Myocyte (in vitro differentiated cells): Measurements from ENCODE around the gene CLIC3. TPM values are rescaled to one million over a fixed set of nuclear protein-coding genes. Genes with fewer than 3 reads are reported as not detected.

ENCODE experiments used
- total RNA-seq: library from RNA; depleted of rRNA; stranded (reverse); fragments of >200 nt; gene quantifications from 2 replicates; pipeline ENCODE4 v1.2.3, GENCODE V29; 2014

CLIC3 gene
- total RNA-seq, 1 donor from 2014 or later = not detected

Other genes with a start within 250 kb of the CLIC3 start
- gene LCN6, start 248.0 kb downstream of the CLIC3 start, total RNA-seq = not detected in 2 replicates
- gene LCN8, start 238.3 kb downstream of the CLIC3 start, total RNA-seq = 0.21 TPM in 1 of 2 replicates, not detected in the other
- gene LCN15, start 232.1 kb downstream of the CLIC3 start, total RNA-seq = not detected in 2 replicates
- gene TMEM141, start 205.2 kb downstream of the CLIC3 start, total RNA-seq = 63.9 and 81.6 TPM in 2 replicates
- gene CCDC183, start 200.2 kb downstream of the CLIC3 start, total RNA-seq = 0.70 and 3.4 TPM in 2 replicates
- 94.2 and 122 TPM in 2 replicates for gene RABL6, start 188.6 kb downstream of the CLIC3 start, total RNA-seq
- 2.7 and 6.5 TPM in 2 replicates for gene AJM1, start 154.1 kb downstream of the CLIC3 start, total RNA-seq
- 106 and 131 TPM in 2 replicates for gene PHPT1, start 147.2 kb downstream of the CLIC3 start, total RNA-seq
- 2.9 and 3.4 TPM in 2 replicates for gene MAMDC4, start 144.2 kb downstream of the CLIC3 start, total RNA-seq
- gene EDF1, start 130.3 kb downstream of the CLIC3 start, total RNA-seq = 353 and 413 TPM in 2 replicates
- 7.0 and 31.0 TPM in 2 replicates for gene TRAF2, start 110.1 kb downstream of the CLIC3 start, total RNA-seq
- 170 and 196 TPM in 2 replicates for gene FBXW5, start 51.8 kb downstream of the CLIC3 start, total RNA-seq
- 0.88 TPM in 1 of 2 replicates, not detected in the other for gene C8G, start 51.3 kb downstream of the CLIC3 start, total RNA-seq
- 0.10 and 0.27 TPM in 2 replicates for gene LCN12, start 44.3 kb downstream of the CLIC3 start, total RNA-seq
- gene PTGDS, start 19.1 kb downstream of the CLIC3 start, total RNA-seq = 126 and 177 TPM in 2 replicates
- 5.0 and 13.8 TPM in 2 replicates for gene LCNL1, start 13.6 kb downstream of the CLIC3 start, total RNA-seq
- 57.3 and 67.3 TPM in 2 replicates for gene PAXX, start 4.1 kb downstream of the CLIC3 start, total RNA-seq
- 21.1 and 26.3 TPM in 2 replicates for gene ABCA2, start 31.7 kb upstream of the CLIC3 start, total RNA-seq
- gene FUT7, start 35.5 kb upstream of the CLIC3 start, total RNA-seq = not detected in 2 replicates
- 4.8 TPM in 2 replicates for gene NPDC1, start 49.6 kb upstream of the CLIC3 start, total RNA-seq
- 0.13 and 0.68 TPM in 2 replicates for gene ENTPD2, start 57.5 kb upstream of the CLIC3 start, total RNA-seq
- 1.9 and 4.7 TPM in 2 replicates for gene SAPCD2, start 74.0 kb upstream of the CLIC3 start, total RNA-seq
- gene UAP1L1, start 80.9 kb upstream of the CLIC3 start, total RNA-seq = 40.2 and 46.4 TPM in 2 replicates
- gene MAN1B1, start 90.4 kb upstream of the CLIC3 start, total RNA-seq = 75.5 and 76.6 TPM in 2 replicates
- 132 and 142 TPM in 2 replicates for gene DPP7, start 118.2 kb upstream of the CLIC3 start, total RNA-seq
- 0.05 TPM in 1 of 2 replicates, not detected in the other for gene GRIN1, start 142.6 kb upstream of the CLIC3 start, total RNA-seq
- gene LRRC26, start 173.5 kb upstream of the CLIC3 start, total RNA-seq = not detected in 2 replicates
- not detected in 2 replicates for gene TMEM210, start 175.5 kb upstream of the CLIC3 start, total RNA-seq
- gene ANAPC2, start 192.0 kb upstream of the CLIC3 start, total RNA-seq = 28.7 and 30.6 TPM in 2 replicates
- 143 and 158 TPM in 2 replicates for gene SSNA1, start 192.1 kb upstream of the CLIC3 start, total RNA-seq
- gene TPRN, start 204.2 kb upstream of the CLIC3 start, total RNA-seq = 19.5 and 25.3 TPM in 2 replicates
- gene TMEM203, start 209.1 kb upstream of the CLIC3 start, total RNA-seq = 39.2 and 48.4 TPM in 2 replicates
- gene NDOR1, start 209.1 kb upstream of the CLIC3 start, total RNA-seq = 6.1 and 10.5 TPM in 2 replicates
- gene RNF208, start 225.7 kb upstream of the CLIC3 start, total RNA-seq = 0.21 and 0.36 TPM in 2 replicates
- gene CYSRT1, start 228.6 kb upstream of the CLIC3 start, total RNA-seq = 1.4 and 2.0 TPM in 2 replicates
- gene RNF224, start 230.9 kb upstream of the CLIC3 start, total RNA-seq = not detected in 2 replicates
- gene SLC34A3, start 234.3 kb upstream of the CLIC3 start, total RNA-seq = 0.56 and 0.62 TPM in 2 replicates
- gene TUBB4B, start 244.7 kb upstream of the CLIC3 start, total RNA-seq = 211 and 249 TPM in 2 replicates